NCI-H524 treated with DMSO at 0.1 percent for 48 hours (cell line): ENCODE results near the gene ZNF473.

Source experiments
- DNase-seq: peaks from one replicate; lab custom pipeline; 2025; lab: John Stamatoyannopoulos, UW

The ZNF473 gene

GRCh38 chr19:50025794-50026549, at the start of gene ZNF473:
Gene ZNF473 (plus strand): TSS chr19:50026005. CDS start chr19:50031083, 5,078 bp downstream.
- peak; percentile 95 for DNase-seq

- no peak for DNase-seq
These were observed 49.3 kb upstream of the ZNF473 start for GRCh38 chr19:49976496-49976895.

- DNase-seq = no peak
These were observed 48.7 kb upstream of the ZNF473 start for GRCh38 chr19:49977076-49977475.

GRCh38 chr19:49977881-49978280, 47.9 kb upstream of the ZNF473 start:
- no peak for DNase-seq

- DNase-seq = no peak
These were observed 47.5 kb upstream of the ZNF473 start for GRCh38 chr19:49978324-49978723.

- DNase-seq = no peak
These were observed 43.9 kb upstream of the ZNF473 start for GRCh38 chr19:49981603-49982593.

GRCh38 chr19:49983645-49984229, 42.1 kb upstream of the ZNF473 start:
- DNase-seq = no peak

- DNase-seq = no peak
These were observed 41.3 kb upstream of the ZNF473 start for GRCh38 chr19:49984491-49984890.

GRCh38 chr19:49985871-49986270, 39.9 kb upstream of the ZNF473 start:
- no peak for DNase-seq

GRCh38 chr19:49986354-49986753, 39.5 kb upstream of the ZNF473 start:
- DNase-seq = no peak

- DNase-seq = no peak
These were observed 38.6 kb upstream of the ZNF473 start for GRCh38 chr19:49987159-49987698.

- DNase-seq = no peak
These were observed 37.8 kb upstream of the ZNF473 start for GRCh38 chr19:49988007-49988406.

- no peak for DNase-seq
These were observed 37.4 kb upstream of the ZNF473 start for GRCh38 chr19:49988433-49988832.

GRCh38 chr19:49997709-49998108, 28.1 kb upstream of the ZNF473 start:
- no peak for DNase-seq

- DNase-seq = no peak
These were observed 26.3 kb upstream of the ZNF473 start for GRCh38 chr19:49999371-50000010.

- DNase-seq = no peak
These were observed 25.6 kb upstream of the ZNF473 start for GRCh38 chr19:50000038-50000840.

- DNase-seq = no peak
These were observed 24.8 kb upstream of the ZNF473 start for GRCh38 chr19:50000841-50001557.

- no peak for DNase-seq
These were observed 24.0 kb upstream of the ZNF473 start for GRCh38 chr19:50001775-50002174.

GRCh38 chr19:50002386-50002960, 23.3 kb upstream of the ZNF473 start:
- no peak for DNase-seq

GRCh38 chr19:50003254-50003788, 22.5 kb upstream of the ZNF473 start:
- DNase-seq = no peak
